HepG2 (cell line): Measurements from ENCODE around the gene TBCE. TPM values are rescaled to one million over a fixed set of nuclear protein-coding genes. Genes with fewer than 3 reads are reported as not detected.

Experiments used
- ATRX ChIP-seq: sonication (generic); formaldehyde crosslinking; IDR thresholded peaks from 2 replicates; pipeline ENCODE4 v1.4.0; 2020; ENCODE audit warnings: missing genetic modification reagents, borderline replicate concordance
- CBX2 ChIP-seq, 2 experiments: fragments of 200-600 bp in 1 of 2; sonication (generic); formaldehyde crosslinking in 1 of 2; IDR thresholded peaks; 2 replicates each; pipeline versions ENCODE4 v1.7.0 to v1.8.1; 2018 to 2022; ENCODE audit warnings: low read depth in 2 of 2, low read length in 1 of 2, mild to moderate bottlenecking in 1 of 2, missing genetic modification reagents in 1 of 2
- CBX5 ChIP-seq: sonication (generic); formaldehyde crosslinking; IDR thresholded peaks from 2 replicates; pipeline ENCODE4 v1.4.0; 2020; ENCODE audit warnings: missing genetic modification reagents, borderline replicate concordance
- ELF3 ChIP-seq: IDR thresholded peaks from 2 replicates; pipeline ENCODE4 v1.6.1; 2016; ENCODE audit warnings: missing genetic modification reagents, missing compliant biosample characterization
- FOXA3 ChIP-seq: IDR thresholded peaks from 2 replicates; pipeline ENCODE4 v1.6.1; 2016; ENCODE audit warnings: missing genetic modification reagents, missing compliant biosample characterization
- FOXC1 ChIP-seq: sonication (generic); formaldehyde crosslinking; IDR thresholded peaks from 2 replicates; pipeline ENCODE4 v1.8.0; 2022; ENCODE audit warnings: mild to moderate bottlenecking, missing genetic modification reagents, borderline replicate concordance
- FOXJ3 ChIP-seq: sonication (generic); formaldehyde crosslinking; IDR thresholded peaks from 2 replicates; pipeline ENCODE4 v1.4.0; 2020; ENCODE audit warnings: missing genetic modification reagents, mild to moderate bottlenecking, borderline replicate concordance
- GABPB1 ChIP-seq: IDR thresholded peaks from 2 replicates; pipeline ENCODE4 v1.6.1; 2016; ENCODE audit warnings: mild to moderate bottlenecking, missing genetic modification reagents, moderate library complexity, missing compliant biosample characterization
- HDAC1 ChIP-seq: sonication (generic); formaldehyde crosslinking; IDR thresholded peaks from 2 replicates; pipeline ENCODE4 v1.5.1; 2020; ENCODE audit warnings: mild to moderate bottlenecking, missing genetic modification reagents
- HNF4G ChIP-seq, 2 experiments: sonication (generic) in 1 of 2; formaldehyde crosslinking in 1 of 2; IDR thresholded peaks; 2 replicates each; pipeline versions ENCODE4 v1.4.0 to v1.6.1; 2011 to 2020; ENCODE audit warnings: borderline replicate concordance in 2 of 2, low read depth in 2 of 2, mild to moderate bottlenecking in 2 of 2, low read length in 1 of 2, missing genetic modification reagents in 1 of 2, moderate library complexity in 1 of 2
- KDM6A ChIP-seq: IDR thresholded peaks from 2 replicates; pipeline ENCODE4 v1.6.1; 2016; ENCODE audit warnings: low read depth
- MAFK ChIP-seq, 2 experiments: IDR thresholded peaks in 1 of 2; conservative IDR thresholded peaks in 1 of 2; 2 replicates each; pipeline ENCODE4 v1.6.1; 2011; ENCODE audit warnings: improper control_type of control experiment in 2 of 2, low read length in 2 of 2
- MED1 ChIP-seq: sonication (generic); formaldehyde crosslinking; IDR thresholded peaks from 2 replicates; pipeline ENCODE4 v1.4.0; 2020; ENCODE audit warnings: missing genetic modification reagents
- MED13 ChIP-seq: sonication (generic); formaldehyde crosslinking; IDR thresholded peaks from 2 replicates; pipeline ENCODE4 v1.5.0; 2020; ENCODE audit warnings: missing genetic modification reagents
- NFKBIZ ChIP-seq: IDR thresholded peaks from 2 replicates; pipeline ENCODE4 v1.6.1; 2018; ENCODE audit warnings: missing genetic modification reagents, missing compliant biosample characterization
- PATZ1 ChIP-seq: sonication (generic); formaldehyde crosslinking; IDR thresholded peaks from 2 replicates; pipeline ENCODE4 v1.4.0; 2020; ENCODE audit warnings: missing genetic modification reagents
- POLR2G ChIP-seq: fragments of 200-400 bp; formaldehyde crosslinking; IDR thresholded peaks from 2 replicates; pipeline ENCODE4 v1.6.1; 2018; ENCODE audit warnings: mild to moderate bottlenecking, low read depth, low read length, moderate library complexity
- PPARG ChIP-seq: conservative IDR thresholded peaks from 2 replicates; pipeline ENCODE4 v1.6.1; 2016; ENCODE audit warnings: missing biosample characterization, missing genetic modification reagents
- SNAI1 ChIP-seq: sonication (generic); formaldehyde crosslinking; IDR thresholded peaks from 2 replicates; pipeline ENCODE4 v1.5.0; 2020; ENCODE audit warnings: mild to moderate bottlenecking, missing genetic modification reagents, borderline replicate concordance
- SUZ12 ChIP-seq: fragments of 150-350 bp; IDR thresholded peaks from 2 replicates; pipeline ENCODE4 v1.6.1; 2014; ENCODE audit warnings: low read depth, low read length
- TAF1 ChIP-seq: sonication (generic); formaldehyde crosslinking; IDR thresholded peaks from 2 replicates; pipeline ENCODE4 v1.4.0; 2020; ENCODE audit warnings: missing genetic modification reagents
- XRCC5 ChIP-seq: fragments of 200-400 bp; formaldehyde crosslinking; optimal IDR thresholded peaks from 2 replicates; pipeline ENCODE3; 2017; ENCODE audit warnings: mild to moderate bottlenecking, low read length
- ZBTB3 ChIP-seq: sonication (generic); formaldehyde crosslinking; IDR thresholded peaks from 2 replicates; pipeline ENCODE4 v1.4.0; 2020; ENCODE audit warnings: low read depth, mild to moderate bottlenecking, moderate library complexity, missing genetic modification reagents, borderline replicate concordance
- ZMYM4 ChIP-seq: sonication (generic); formaldehyde crosslinking; IDR thresholded peaks from 2 replicates; pipeline ENCODE4 v1.8.1; 2023; ENCODE audit warnings: mild to moderate bottlenecking, missing genetic modification reagents
- ZNF263 ChIP-seq: sonication (generic); formaldehyde crosslinking; IDR thresholded peaks from 2 replicates; pipeline ENCODE4 v1.4.0; 2020; ENCODE audit warnings: missing genetic modification reagents
- ZNF337 ChIP-seq: sonication (generic); formaldehyde crosslinking; IDR thresholded peaks from 2 replicates; pipeline ENCODE4 v1.5.1; 2020; ENCODE audit warnings: missing genetic modification reagents, low read depth, mild to moderate bottlenecking, borderline replicate concordance
- ZNF740 ChIP-seq: sonication (generic); formaldehyde crosslinking; IDR thresholded peaks from 2 replicates; pipeline ENCODE4 v1.4.0; 2020; ENCODE audit warnings: missing genetic modification reagents
- ZNF746 ChIP-seq: sonication (generic); formaldehyde crosslinking; IDR thresholded peaks from 2 replicates; pipeline ENCODE4 v1.8.0; 2022; ENCODE audit warnings: mild to moderate bottlenecking, missing genetic modification reagents
- polyA plus RNA-seq, 8 experiments: library from polyadenylated mRNA; depleted of rRNA in 3 of 8; stranded (reverse) in 7 of 8; unstranded in 1 of 8; fragments of >200 nt; fragmentation: Illumina TruSeq in 4 of 8; extraction: Trizol in 4 of 8; gene quantifications; 2 replicates each; pipeline versions ENCODE4 v1.2.1 to v1.2.3, GENCODE V29; 2011 to 2016; ENCODE audit warnings: low read depth in 4 of 8, missing spikeins in 1 of 8, mixed read lengths in 1 of 8; ENCODE audit not compliant: insufficient read depth in 1 of 8
- total RNA-seq, 5 experiments: library from RNA; depleted of rRNA; stranded (reverse); fragments of >200 nt; fragmentation: Illumina TruSeq; extraction: Trizol; gene quantifications; 2 replicates each; pipeline ENCODE4 v1.2.3, GENCODE V29; 2016; ENCODE audit warnings: low read depth in 1 of 5

TBCE gene
- total and polyA plus RNA-seq, 2 of the 13 experiments (the other 11 are each of a cell fraction or from before 2014, with no cell fraction given): 25.6 to 31.1 TPM

GRCh38 chr1:235327559-235328270 is 39.5 kb upstream of the TBCE start, which contains the start of gene ARID4B (continued):
- TF ChIP-seq PATZ1 (CRISPR knock-in tag): peak; percentile 90; the same call in 1 of the 2 replicates
- TF ChIP-seq HNF4G (IDR thresholded peaks at IDR 0.05; ENCODE audit: borderline replicate concordance, low read depth, low read length): peak; percentile 27; the same call in 1 of the 2 replicates
- no peak for TF ChIP-seq HNF4G (CRISPR knock-in tag; IDR thresholded peaks at IDR 0.05; ENCODE audit: borderline replicate concordance, low read depth)
- TF ChIP-seq SUZ12: no peak
- TF ChIP-seq ZNF746 (CRISPR knock-in tag): peak; percentile 81
- peak; percentile 8; the same call in 1 of the 2 replicates for TF ChIP-seq ELF3 (CRISPR knock-in tag)
- TF ChIP-seq MED1 (CRISPR knock-in tag): 0 out of 2 replicates have a peak, but pooled peaks have one; percentile 44
- 0 out of 2 replicates have a peak, but pooled peaks have one; percentile 32 for TF ChIP-seq CBX5 (CRISPR knock-in tag)
- TF ChIP-seq TAF1 (CRISPR knock-in tag): peak; percentile 87
- TF ChIP-seq MAFK (conservative IDR thresholded peaks at IDR 0.05 in 1 of 2, IDR thresholded peaks at IDR 0.05 in 1 of 2; ENCODE audit: low read length in 2 of 2): no peak
- peak; percentile 71 for TF ChIP-seq POLR2G
- TF ChIP-seq NFKBIZ: 0 out of 2 replicates have a peak, but pooled peaks have one; percentile 26
- peak; percentile 48 for TF ChIP-seq HDAC1 (CRISPR knock-in tag)
- TF ChIP-seq ZNF337 (CRISPR knock-in tag): 0 out of 2 replicates have a peak, but pooled peaks have one; percentile 19
- peak; percentile 90 for TF ChIP-seq ZNF740
- TF ChIP-seq FOXA3 (CRISPR knock-in tag): peak; percentile 30; the same call in 1 of the 2 replicates
- TF ChIP-seq ZBTB3: no peak
- TF ChIP-seq CBX2 (IDR thresholded peaks at IDR 0.05; ENCODE audit: low read depth, low read length): no peak
- TF ChIP-seq CBX2 (CRISPR knock-in tag; IDR thresholded peaks at IDR 0.05; ENCODE audit: low read depth): no peak
- peak; percentile 46; the same call in 1 of the 2 replicates for TF ChIP-seq ZNF263 (CRISPR knock-in tag)
- TF ChIP-seq MED13 (CRISPR knock-in tag): peak; percentile 44; the same call in 1 of the 2 replicates
- no peak for TF ChIP-seq XRCC5
- TF ChIP-seq ZMYM4 (CRISPR knock-in tag): 0 out of 2 replicates have a peak, but pooled peaks have one; percentile 57
- TF ChIP-seq SNAI1: 0 out of 2 replicates have a peak, but pooled peaks have one; percentile 1
- TF ChIP-seq ATRX (CRISPR knock-in tag): no peak
- TF ChIP-seq FOXJ3 (CRISPR knock-in tag): peak; percentile 32; the same call in 1 of the 2 replicates
- 0 out of 2 replicates have a peak, but pooled peaks have one; percentile 12 for TF ChIP-seq GABPB1 (CRISPR knock-in tag)
- TF ChIP-seq FOXC1: peak; percentile 56; the same call in 1 of the 2 replicates
- no peak for TF ChIP-seq KDM6A (CRISPR knock-in tag)
- TF ChIP-seq PPARG (CRISPR knock-in tag): peak; percentile 42; the same call in 1 of the 2 replicates
